Activated T-cell treated with anti-CD3 and anti-CD28 coated beads, Interleukin-2, amount 50 U/mL, for 24 hours (primary cell): ENCODE measurements around the gene RIPK3.
"Not testable (repeated sequence)": the region's sequence is repeated elsewhere in the genome, so short reads cannot be mapped to it uniquely, and the experiment has no call there.

Experiments used
- DNase-seq: peaks from one replicate; pipeline ENCODE4 v3.0.0-alpha.2; 2020
- H3K27ac Mint-ChIP-seq: 2 replicates; pipeline ENCODE4 v1.8.0; 2020; ENCODE audit warnings: mild to moderate bottlenecking, mixed read lengths
- H3K27me3 Mint-ChIP-seq: 2 replicates; pipeline ENCODE4 v1.8.0; 2020; ENCODE audit warnings: mixed read lengths
- H3K36me3 Mint-ChIP-seq: 2 replicates; pipeline ENCODE4 v1.8.0; 2020; ENCODE audit warnings: low read depth, mixed read lengths
- H3K4me1 Mint-ChIP-seq: 2 replicates; pipeline ENCODE4 v1.8.0; 2020; ENCODE audit warnings: low read depth, mixed read lengths
- H3K4me3 Mint-ChIP-seq: 2 replicates; pipeline ENCODE4 v1.8.0; 2020; ENCODE audit warnings: mild to moderate bottlenecking, moderate library complexity, mixed read lengths
- H3K9me3 Mint-ChIP-seq: 2 replicates; pipeline ENCODE4 v1.8.0; 2020; ENCODE audit warnings: mixed read lengths

Gene RIPK3

GRCh38 chr14:24364841-24365240 is 25.1 kb upstream of the RIPK3 start:
- peaks cover 61% of the 10 kb centered on the region for H3K27me3 Mint-ChIP-seq

GRCh38 chr14:24363401-24363800 is 23.6 kb upstream of the RIPK3 start:
- peaks cover 57% of the 10 kb centered on the region for H3K27me3 Mint-ChIP-seq
- no peak overlapping the region for H3K4me3 Mint-ChIP-seq
- DNase-seq: no peak
- no peaks in the 10 kb centered on the region for H3K9me3 Mint-ChIP-seq
- H3K36me3 Mint-ChIP-seq: no peaks in the 10 kb centered on the region
- H3K4me1 Mint-ChIP-seq: peaks cover 26% of the 10 kb centered on the region
- H3K27ac Mint-ChIP-seq: no peak overlapping the region

More at GRCh38 chr14:24364841-24365240, 25.1 kb upstream of the RIPK3 start:
- Mint-ChIP-seq H3K4me1 (peaks cover 26% of the 10 kb centered on the region), H3K9me3 (no peaks in the 10 kb centered on the region), H3K27ac (no peak overlapping the region), H3K36me3 (no peaks in the 10 kb centered on the region), H3K4me3 (no peak overlapping the region)
- DNase-seq: no peak

- Mint-ChIP-seq H3K36me3 (no peaks in the 10 kb centered on the region), H3K4me1 (peaks cover 19% of the 10 kb centered on the region), H3K27ac (no peak overlapping the region), H3K9me3 (no peaks in the 10 kb centered on the region), H3K4me3 (no peak overlapping the region), H3K27me3 (peaks cover 53% of the 10 kb centered on the region)
- no peak for DNase-seq
Measured at GRCh38 chr14:24362241-24362960, 22.6 kb upstream of the RIPK3 start.

- Mint-ChIP-seq H3K9me3 (no peaks in the 10 kb centered on the region), H3K27ac (no peak overlapping the region), H3K4me1 (peaks cover 11% of the 10 kb centered on the region), H3K4me3 (no peak overlapping the region), H3K36me3 (no peaks in the 10 kb centered on the region), H3K27me3 (peaks cover 48% of the 10 kb centered on the region)
- no peak for DNase-seq
Measured at GRCh38 chr14:24361326-24361725, 21.5 kb upstream of the RIPK3 start.

GRCh38 chr14:24360281-24360680 is 20.5 kb upstream of the RIPK3 start:
- Mint-ChIP-seq H3K36me3 (no peaks in the 10 kb centered on the region), H3K27ac (no peak overlapping the region), H3K27me3 (peaks cover 39% of the 10 kb centered on the region), H3K9me3 (no peaks in the 10 kb centered on the region), H3K4me1 (peaks cover 3% of the 10 kb centered on the region), H3K4me3 (no peak overlapping the region)
- no peak for DNase-seq

- H3K36me3 Mint-ChIP-seq: no peaks in the 10 kb centered on the region
- H3K27me3 Mint-ChIP-seq: peaks cover 48% of the 10 kb centered on the region
- no peak for DNase-seq
- H3K9me3 Mint-ChIP-seq: no peaks in the 10 kb centered on the region
- H3K27ac Mint-ChIP-seq: no peak overlapping the region
- peaks cover 3% of the 10 kb centered on the region for H3K4me1 Mint-ChIP-seq
- no peak overlapping the region for H3K4me3 Mint-ChIP-seq
Measured at GRCh38 chr14:24356208-24356607, 16.4 kb upstream of the RIPK3 start.

- DNase-seq: no peak
- H3K27ac Mint-ChIP-seq: no peak overlapping the region
- H3K27me3 Mint-ChIP-seq: peaks cover 52% of the 10 kb centered on the region
- H3K36me3 Mint-ChIP-seq: no peaks in the 10 kb centered on the region
- no peak overlapping the region for H3K4me3 Mint-ChIP-seq
- peaks cover 3% of the 10 kb centered on the region for H3K4me1 Mint-ChIP-seq
- no peaks in the 10 kb centered on the region for H3K9me3 Mint-ChIP-seq
Measured at GRCh38 chr14:24355009-24355408, 15.2 kb upstream of the RIPK3 start.

- not testable (repeated sequence) for H3K4me1 Mint-ChIP-seq, DNase-seq, H3K4me3 Mint-ChIP-seq, H3K9me3 Mint-ChIP-seq, H3K36me3 Mint-ChIP-seq, H3K27ac Mint-ChIP-seq
- H3K27me3 Mint-ChIP-seq: peaks cover 54% of the 10 kb centered on the region
Measured at GRCh38 chr14:24354482-24354825, 14.7 kb upstream of the RIPK3 start.

- H3K27me3 Mint-ChIP-seq: peaks cover 56% of the 10 kb centered on the region
- DNase-seq: no peak
- H3K36me3 Mint-ChIP-seq: no peaks in the 10 kb centered on the region
- no peaks in the 10 kb centered on the region for H3K9me3 Mint-ChIP-seq
- H3K27ac Mint-ChIP-seq: peak overlapping the region; percentile 38
- no peak overlapping the region for H3K4me3 Mint-ChIP-seq
- H3K4me1 Mint-ChIP-seq: peaks cover 3% of the 10 kb centered on the region
Measured at GRCh38 chr14:24353559-24354481, 14.0 kb upstream of the RIPK3 start.

GRCh38 chr14:24351517-24351916 is 11.7 kb upstream of the RIPK3 start:
- H3K27me3 Mint-ChIP-seq: peaks cover 60% of the 10 kb centered on the region
- no peaks in the 10 kb centered on the region for H3K9me3 Mint-ChIP-seq

GRCh38 chr14:24349742-24350141 is 10.0 kb upstream of the RIPK3 start:
- H3K9me3 Mint-ChIP-seq: no peaks in the 10 kb centered on the region
- H3K27ac Mint-ChIP-seq: no peak overlapping the region
- no peaks in the 10 kb centered on the region for H3K36me3 Mint-ChIP-seq
- peaks cover 3% of the 10 kb centered on the region for H3K4me1 Mint-ChIP-seq
- H3K4me3 Mint-ChIP-seq: no peak overlapping the region
- peaks cover 69% of the 10 kb centered on the region for H3K27me3 Mint-ChIP-seq
- no peak for DNase-seq

More at GRCh38 chr14:24351517-24351916, 11.7 kb upstream of the RIPK3 start:
- no peak for DNase-seq
- peaks cover 3% of the 10 kb centered on the region for H3K4me1 Mint-ChIP-seq
- no peaks in the 10 kb centered on the region for H3K36me3 Mint-ChIP-seq
- H3K27ac Mint-ChIP-seq: no peak overlapping the region
- H3K4me3 Mint-ChIP-seq: no peak overlapping the region

GRCh38 chr14:24348186-24348585 is 8.4 kb upstream of the RIPK3 start:
- Mint-ChIP-seq H3K27ac (no peak overlapping the region), H3K4me1 (no peaks in the 10 kb centered on the region), H3K36me3 (no peaks in the 10 kb centered on the region), H3K4me3 (no peak overlapping the region), H3K27me3 (peaks cover 66% of the 10 kb centered on the region), H3K9me3 (no peaks in the 10 kb centered on the region)
- DNase-seq: no peak

- Mint-ChIP-seq H3K27ac (no peak overlapping the region), H3K36me3 (no peaks in the 10 kb centered on the region), H3K4me1 (no peaks in the 10 kb centered on the region), H3K9me3 (no peaks in the 10 kb centered on the region), H3K4me3 (no peak overlapping the region), H3K27me3 (peaks cover 59% of the 10 kb centered on the region)
- DNase-seq: no peak
Measured at GRCh38 chr14:24347134-24347533, 7.3 kb upstream of the RIPK3 start.

- Mint-ChIP-seq H3K27ac (no peak overlapping the region), H3K27me3 (peaks cover 32% of the 10 kb centered on the region), H3K9me3 (no peaks in the 10 kb centered on the region), H3K4me1 (peaks cover 11% of the 10 kb centered on the region), H3K36me3 (peaks cover 3% of the 10 kb centered on the region), H3K4me3 (no peak overlapping the region)
- DNase-seq: no peak
Measured at GRCh38 chr14:24343795-24344660, 4.2 kb upstream of the RIPK3 start.
